ENCODE results near the gene FXYD7.

FXYD7 gene

DNA sequence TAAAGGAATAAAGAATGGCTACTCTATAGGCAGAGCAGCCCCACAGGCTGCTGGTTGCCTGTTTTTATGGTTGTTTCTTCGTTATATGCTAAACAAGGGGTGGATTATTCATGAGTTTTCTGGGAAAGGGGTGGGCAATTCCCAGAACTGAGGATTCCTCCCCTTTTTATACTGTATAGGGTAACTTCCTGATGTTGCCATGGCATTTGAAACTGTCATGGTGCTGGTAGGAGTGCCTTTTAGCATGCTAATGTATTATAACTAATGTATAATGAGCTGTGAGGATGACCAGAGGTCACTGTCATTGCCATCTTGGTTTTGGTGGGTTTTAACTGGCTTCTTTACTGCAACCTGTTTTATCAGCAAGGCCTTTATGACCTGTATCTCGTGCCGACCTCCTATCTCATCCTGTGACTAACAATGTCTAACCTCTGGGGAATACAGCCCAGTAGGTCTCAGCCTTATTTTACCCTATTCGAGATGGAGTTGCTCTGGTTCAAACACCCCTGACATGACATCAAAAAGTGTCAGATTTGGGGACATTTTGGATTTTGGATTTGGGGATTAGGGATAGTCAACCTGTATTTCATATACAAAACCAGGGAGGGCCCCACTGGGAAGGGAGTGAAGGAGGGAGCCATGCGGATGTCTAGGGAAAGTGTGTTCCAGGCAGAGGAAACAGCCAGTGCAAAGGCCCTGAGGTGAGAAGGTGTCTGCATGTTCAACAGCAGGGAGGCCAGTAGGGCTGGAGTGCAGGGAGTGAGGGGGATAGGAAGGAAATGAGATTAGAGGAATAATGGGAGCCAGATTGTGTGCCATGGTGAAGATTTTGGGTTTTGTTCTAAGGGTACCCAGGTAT is 22.4 kb downstream of the FXYD7 start:
- TF ChIP-seq SIN3A (IDR thresholded peaks at IDR 0.05; ENCODE audit: borderline replicate concordance, insufficient read depth, low read length), result no peak
- no peak for TF ChIP-seq POLR2AphosphoS5 (IDR thresholded peaks at IDR 0.05; ENCODE audit: low read depth, low read length)
- no peak for TF ChIP-seq FOXP2 (optimal IDR thresholded peaks at IDR 0.05; ENCODE audit: borderline replicate concordance, extremely low read depth, extremely low read length, insufficient read depth)
- TF ChIP-seq, protein P1, sequence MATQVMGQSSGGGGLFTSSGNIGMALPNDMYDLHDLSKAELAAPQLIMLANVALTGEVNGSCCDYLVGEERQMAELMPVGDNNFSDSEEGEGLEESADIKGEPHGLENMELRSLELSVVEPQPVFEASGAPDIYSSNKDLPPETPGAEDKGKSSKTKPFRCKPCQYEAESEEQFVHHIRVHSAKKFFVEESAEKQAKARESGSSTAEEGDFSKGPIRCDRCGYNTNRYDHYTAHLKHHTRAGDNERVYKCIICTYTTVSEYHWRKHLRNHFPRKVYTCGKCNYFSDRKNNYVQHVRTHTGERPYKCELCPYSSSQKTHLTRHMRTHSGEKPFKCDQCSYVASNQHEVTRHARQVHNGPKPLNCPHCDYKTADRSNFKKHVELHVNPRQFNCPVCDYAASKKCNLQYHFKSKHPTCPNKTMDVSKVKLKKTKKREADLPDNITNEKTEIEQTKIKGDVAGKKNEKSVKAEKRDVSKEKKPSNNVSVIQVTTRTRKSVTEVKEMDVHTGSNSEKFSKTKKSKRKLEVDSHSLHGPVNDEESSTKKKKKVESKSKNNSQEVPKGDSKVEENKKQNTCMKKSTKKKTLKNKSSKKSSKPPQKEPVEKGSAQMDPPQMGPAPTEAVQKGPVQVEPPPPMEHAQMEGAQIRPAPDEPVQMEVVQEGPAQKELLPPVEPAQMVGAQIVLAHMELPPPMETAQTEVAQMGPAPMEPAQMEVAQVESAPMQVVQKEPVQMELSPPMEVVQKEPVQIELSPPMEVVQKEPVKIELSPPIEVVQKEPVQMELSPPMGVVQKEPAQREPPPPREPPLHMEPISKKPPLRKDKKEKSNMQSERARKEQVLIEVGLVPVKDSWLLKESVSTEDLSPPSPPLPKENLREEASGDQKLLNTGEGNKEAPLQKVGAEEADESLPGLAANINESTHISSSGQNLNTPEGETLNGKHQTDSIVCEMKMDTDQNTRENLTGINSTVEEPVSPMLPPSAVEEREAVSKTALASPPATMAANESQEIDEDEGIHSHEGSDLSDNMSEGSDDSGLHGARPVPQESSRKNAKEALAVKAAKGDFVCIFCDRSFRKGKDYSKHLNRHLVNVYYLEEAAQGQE (IDR thresholded peaks at IDR 0.05; ENCODE audit: insufficient read depth in 1 of 2, low read depth in 2 of 2, low read length in 2 of 2), result no peak
- TF ChIP-seq TAF1 (IDR thresholded peaks at IDR 0.05; ENCODE audit: borderline replicate concordance, insufficient read depth, low read length), result no peak

DNA sequence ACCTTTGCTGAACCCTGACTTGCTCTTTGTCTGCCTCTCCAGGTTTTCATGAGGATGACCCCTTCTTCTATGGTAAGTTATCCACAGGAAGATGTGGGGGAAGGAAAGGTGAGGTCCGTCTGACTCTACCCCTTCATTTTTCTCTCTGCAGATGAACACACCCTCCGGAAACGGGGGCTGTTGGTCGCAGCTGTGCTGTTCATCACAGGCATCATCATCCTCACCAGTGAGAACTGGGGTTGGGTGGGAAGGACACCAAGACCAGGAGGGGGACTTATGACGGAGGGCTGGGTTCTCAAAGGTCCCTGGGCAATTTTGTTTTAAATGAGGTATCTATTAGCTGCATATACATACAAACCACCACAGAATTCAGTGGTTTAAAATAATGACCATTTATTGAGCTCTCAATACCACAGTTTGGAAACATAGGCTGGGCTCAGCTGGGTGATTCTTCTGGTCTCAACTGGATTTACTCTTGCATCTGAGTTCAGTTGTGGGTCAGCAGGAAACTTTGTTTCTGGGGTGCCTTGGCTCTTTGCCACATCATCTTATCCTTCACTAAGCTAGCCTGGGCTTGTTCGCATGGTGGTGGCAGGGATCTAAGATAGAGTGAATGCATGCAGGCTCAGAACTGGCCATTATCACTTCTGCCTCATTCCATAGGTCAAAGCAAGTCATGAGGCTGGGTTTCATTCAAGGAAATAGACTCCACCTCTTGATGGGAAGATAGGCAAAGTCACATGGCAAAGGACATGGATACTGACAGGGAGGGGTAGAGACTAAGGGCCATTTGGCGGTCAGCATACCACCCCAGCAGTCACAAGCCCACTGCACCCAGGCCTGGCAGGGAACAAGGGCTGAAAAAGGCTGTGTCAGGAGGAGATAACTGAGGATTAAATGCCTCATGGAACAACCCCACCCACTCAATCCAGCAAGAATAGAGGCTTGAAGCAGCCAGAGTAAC is 23.3 kb downstream of the FXYD7 start:
- no peak for TF ChIP-seq POLR2AphosphoS5 (IDR thresholded peaks at IDR 0.05; ENCODE audit: low read depth, low read length)
- no peak for TF ChIP-seq FOXP2 (optimal IDR thresholded peaks at IDR 0.05; ENCODE audit: borderline replicate concordance, extremely low read depth, extremely low read length, insufficient read depth)
- TF ChIP-seq TAF1 (IDR thresholded peaks at IDR 0.05; ENCODE audit: borderline replicate concordance, insufficient read depth, low read length), result no peak
- TF ChIP-seq, protein P1 (IDR thresholded peaks at IDR 0.05; ENCODE audit: insufficient read depth in 1 of 2, low read depth in 2 of 2, low read length in 2 of 2), result no peak
- no peak for TF ChIP-seq SIN3A (IDR thresholded peaks at IDR 0.05; ENCODE audit: borderline replicate concordance, insufficient read depth, low read length)

DNA sequence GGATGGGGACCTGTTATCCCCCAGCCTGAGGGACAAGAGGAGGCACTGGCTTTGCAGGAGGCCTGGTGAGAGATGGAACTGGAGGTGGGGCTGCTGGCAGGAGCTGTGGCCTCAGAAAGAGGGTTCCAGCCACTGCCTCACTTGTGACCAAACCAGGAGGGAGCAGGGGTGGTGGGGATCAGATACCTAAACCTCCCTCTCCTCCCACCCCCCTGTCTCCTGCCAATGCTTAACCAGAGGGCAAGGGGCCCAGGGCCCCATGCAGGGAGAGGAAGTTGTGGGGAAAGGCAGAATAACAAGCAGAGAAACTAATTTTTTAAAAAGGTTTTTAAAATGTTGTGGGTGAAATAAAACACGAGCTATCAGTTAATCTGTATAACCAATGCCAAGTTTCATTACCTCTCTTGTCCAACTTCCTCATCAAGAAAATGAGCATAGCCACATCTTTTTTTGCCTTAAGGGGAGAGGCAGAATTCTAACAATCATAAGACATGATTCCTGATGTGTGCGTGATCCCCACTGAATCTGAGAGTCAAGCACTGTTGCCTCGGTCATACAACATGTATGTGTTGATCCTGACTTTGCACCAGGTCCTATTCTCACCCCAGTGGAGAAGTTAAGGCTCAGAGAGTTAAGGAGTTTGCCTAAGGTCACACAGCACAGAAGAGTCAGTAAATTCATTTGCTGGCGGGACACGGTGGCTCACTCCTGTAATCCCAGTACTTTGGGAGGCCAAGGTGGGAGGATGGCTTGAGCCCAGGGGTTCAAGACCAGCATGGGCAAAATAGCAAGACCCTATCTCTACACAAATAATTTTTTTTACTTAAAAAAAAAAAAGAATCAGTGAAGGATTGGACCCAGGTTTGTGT is 24.4 kb downstream of the FXYD7 start:
- TF ChIP-seq, protein P1 (IDR thresholded peaks at IDR 0.05; ENCODE audit: insufficient read depth in 1 of 2, low read depth in 2 of 2, low read length in 2 of 2), result no peak
- no peak for TF ChIP-seq FOXP2 (optimal IDR thresholded peaks at IDR 0.05; ENCODE audit: borderline replicate concordance, extremely low read depth, extremely low read length, insufficient read depth)
- TF ChIP-seq SIN3A (IDR thresholded peaks at IDR 0.05; ENCODE audit: borderline replicate concordance, insufficient read depth, low read length), result no peak
- TF ChIP-seq POLR2AphosphoS5 (IDR thresholded peaks at IDR 0.05; ENCODE audit: low read depth, low read length), result no peak
- TF ChIP-seq TAF1 (IDR thresholded peaks at IDR 0.05; ENCODE audit: borderline replicate concordance, insufficient read depth, low read length), result no peak

DNA sequence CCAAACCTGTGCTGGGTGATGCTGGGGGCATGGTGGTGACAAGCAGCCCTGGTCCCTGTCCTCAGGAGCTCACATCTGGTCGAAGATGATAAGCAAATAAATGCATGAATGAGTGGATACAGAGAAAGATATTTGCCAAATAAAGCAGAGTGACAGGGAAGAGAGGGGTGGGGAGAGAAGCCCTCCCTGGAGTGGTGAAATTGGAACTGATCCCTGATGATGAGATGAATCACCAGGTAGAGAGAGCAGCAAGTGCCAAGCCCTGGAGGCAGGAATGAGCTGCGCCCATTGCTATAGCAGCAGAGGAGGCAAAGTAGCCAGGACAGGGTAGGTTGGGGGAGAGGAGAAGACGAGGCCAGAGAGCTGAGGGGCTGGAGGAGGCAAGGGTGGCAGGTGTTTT is 25.1 kb downstream of the FXYD7 start:
- TF ChIP-seq, protein P1 (IDR thresholded peaks at IDR 0.05; ENCODE audit: insufficient read depth in 1 of 2, low read depth in 2 of 2, low read length in 2 of 2), result no peak
- TF ChIP-seq POLR2AphosphoS5 (IDR thresholded peaks at IDR 0.05; ENCODE audit: low read depth, low read length), result no peak
